ENCODE results near the gene CYB5R4.
"Not testable (repeated sequence)": the region's sequence is repeated elsewhere in the genome, so short reads cannot be mapped to it uniquely, and the experiment has no call there.

CYB5R4 gene

GRCh38 chr6:83860782-83861495, 1.4 kb downstream of the CYB5R4 start:
- intact Hi-C loops (cut with DNase I), result no loop called here
- DNase-seq, result no peak

GRCh38 chr6:83862776-83863471, 3.4 kb downstream of the CYB5R4 start:
- intact Hi-C loops (cut with DNase I), result no loop called here
- DNase-seq, result no peak

- DNase-seq, result no peak
- intact Hi-C loops (cut with DNase I), result no loop called here
These were observed 7.6 kb downstream of the CYB5R4 start for GRCh38 chr6:83867043-83867442.

- DNase-seq, result peak in 2 of 10 donors; percentile 43 to 70
- intact Hi-C loops (cut with DNase I), result no loop called here
These were observed 8.2 kb downstream of the CYB5R4 start for GRCh38 chr6:83867527-83868161.

GRCh38 chr6:83868639-83869038, 9.2 kb downstream of the CYB5R4 start:
- intact Hi-C loops (cut with DNase I), result no loop called here
- no peak for DNase-seq

- intact Hi-C loops (cut with DNase I), result no loop called here
- DNase-seq, result no peak
These were observed 11.2 kb downstream of the CYB5R4 start for GRCh38 chr6:83870649-83871048.

- DNase-seq, result no peak
These were observed 13.1 kb downstream of the CYB5R4 start for GRCh38 chr6:83872386-83873118.

GRCh38 chr6:83873869-83874268, 14.4 kb downstream of the CYB5R4 start:
- intact Hi-C loops (cut with DNase I), result no loop called here
- no peak for DNase-seq

More at GRCh38 chr6:83872386-83873118, 13.1 kb downstream of the CYB5R4 start:
- intact Hi-C loops (cut with DNase I), result no loop called here

- no peak for DNase-seq
- intact Hi-C loops (cut with DNase I), result no loop called here
These were observed 16.4 kb downstream of the CYB5R4 start for GRCh38 chr6:83875843-83876242.

- DNase-seq, result no peak
- intact Hi-C loops (cut with DNase I), result no loop called here
These were observed 19.6 kb downstream of the CYB5R4 start for GRCh38 chr6:83878902-83879644.

- intact Hi-C loops (cut with DNase I), result no loop called here
- DNase-seq, result no peak
These were observed 20.3 kb downstream of the CYB5R4 start for GRCh38 chr6:83879746-83880145.

- DNase-seq, result no peak
- intact Hi-C loops (cut with DNase I), result no loop called here
These were observed 23.8 kb downstream of the CYB5R4 start for GRCh38 chr6:83883240-83883639.

GRCh38 chr6:83884523-83884922, 25.0 kb downstream of the CYB5R4 start:
- no peak for DNase-seq
- intact Hi-C loops (cut with DNase I), result loop anchor here (2.0 kb wide), 1 partner anchor 342 kb away; the partner anchor contains the start of gene CEP162

- intact Hi-C loops (cut with DNase I), result loop anchor here (2.0 kb wide), 1 partner anchor 341 kb away; the partner anchor contains the start of gene CEP162
- no peak for DNase-seq
These were observed 26.5 kb downstream of the CYB5R4 start for GRCh38 chr6:83885984-83886383.

GRCh38 chr6:83889621-83890020, 30.1 kb downstream of the CYB5R4 start:
- DNase-seq, result no peak
- intact Hi-C loops (cut with DNase I), result no loop called here

- intact Hi-C loops (cut with DNase I), result no loop called here
- no peak for DNase-seq
These were observed 31.0 kb downstream of the CYB5R4 start for GRCh38 chr6:83890520-83890919.

- DNase-seq, result no peak
- intact Hi-C loops (cut with DNase I), result no loop called here
These were observed 32.1 kb downstream of the CYB5R4 start for GRCh38 chr6:83891586-83891985.

GRCh38 chr6:83893024-83893423, 33.5 kb downstream of the CYB5R4 start:
- intact Hi-C loops (cut with DNase I), result no loop called here

GRCh38 chr6:83897094-83897493, 37.6 kb downstream of the CYB5R4 start:
- DNase-seq; intact Hi-C loops (cut with DNase I): not testable (repeated sequence)

More at GRCh38 chr6:83893024-83893423, 33.5 kb downstream of the CYB5R4 start:
- DNase-seq, result no peak

- DNase-seq, result no peak
- intact Hi-C loops (cut with DNase I), result no loop called here
These were observed 42.1 kb downstream of the CYB5R4 start for GRCh38 chr6:83901624-83902023.

Data from posterior cingulate gyrus (tissue), 11 donors.